ENCODE measurements around the gene STK11IP. TPM values are rescaled to one million over a fixed set of nuclear protein-coding genes. Genes with fewer than 3 reads are reported as not detected.

The STK11IP gene
- total RNA-seq, 2 donors from 2014 or later: 18.3 to 60.3 TPM

GRCh38 chr2:219638217-219638947 lies 40.7 kb downstream of the STK11IP start:
- Histone ChIP-seq H3K27me3 (replicated peaks; ENCODE audit: insufficient read depth) (no peaks in the 10 kb centered on the region), H3K4me3 (no peak overlapping the region), H3K36me3 (no peaks in the 10 kb centered on the region), H3K27ac (no peak overlapping the region), H3K4me1 (replicated peaks) (peaks cover 4% of the 10 kb centered on the region), H3K9me3 (no peaks in the 10 kb centered on the region)
- TF ChIP-seq CTCF (IDR thresholded peaks at IDR 0.05) (no peak), POLR2A (IDR thresholded peaks at IDR 0.05) (no peak), POLR2AphosphoS5 (IDR thresholded peaks at IDR 0.05) (no peak)
- intact Hi-C loops (cut with DNase I): loop anchor here (10.0 kb wide), 1 partner anchor 244 kb away; no protein-coding TSS in a partner anchor
- no peak for DNase-seq (ENCODE audit: low spot score)
- WGBS: 89% methylated on average over 17 of the region's 17 CpGs

GRCh38 chr2:219638948-219639755 lies 41.5 kb downstream of the STK11IP start:
- TF ChIP-seq CTCF (IDR thresholded peaks at IDR 0.05) (no peak), POLR2A (IDR thresholded peaks at IDR 0.05) (no peak), POLR2AphosphoS5 (IDR thresholded peaks at IDR 0.05) (no peak)

GRCh38 chr2:219641390-219642068 lies 43.9 kb downstream of the STK11IP start:
- no peak overlapping the region for H3K4me3 ChIP-seq
- WGBS: 73% methylated on average over 7 of the region's 7 CpGs
- no peak for DNase-seq (ENCODE audit: low spot score)
- intact Hi-C loops (cut with DNase I): loop anchor here (1.0 to 5.0 kb wide), 2 partner anchors 46 to 99 kb away; no protein-coding TSS in a partner anchor
- H3K9me3 ChIP-seq: no peaks in the 10 kb centered on the region
- no peak overlapping the region for H3K27ac ChIP-seq
- H3K36me3 ChIP-seq: no peaks in the 10 kb centered on the region
- peaks cover 4% of the 10 kb centered on the region for H3K4me1 ChIP-seq (replicated peaks)
- H3K27me3 ChIP-seq (replicated peaks; ENCODE audit: insufficient read depth): no peaks in the 10 kb centered on the region
- TF ChIP-seq CTCF (IDR thresholded peaks at IDR 0.05): no peak
- TF ChIP-seq POLR2AphosphoS5 (IDR thresholded peaks at IDR 0.05): no peak
- no peak for TF ChIP-seq POLR2A (IDR thresholded peaks at IDR 0.05)

More at GRCh38 chr2:219638948-219639755, 41.5 kb downstream of the STK11IP start:
- Histone ChIP-seq H3K27me3 (replicated peaks; ENCODE audit: insufficient read depth) (no peaks in the 10 kb centered on the region), H3K36me3 (no peaks in the 10 kb centered on the region), H3K9me3 (no peaks in the 10 kb centered on the region), H3K4me3 (no peak overlapping the region), H3K27ac (no peak overlapping the region), H3K4me1 (replicated peaks) (peaks cover 4% of the 10 kb centered on the region)
- 84% methylated on average over 24 of the region's 24 CpGs for WGBS
- no peak for DNase-seq (ENCODE audit: low spot score)
- intact Hi-C loops (cut with DNase I): loop anchor here (10.0 kb wide), 1 partner anchor 244 kb away; no protein-coding TSS in a partner anchor

- H3K36me3 ChIP-seq: no peaks in the 10 kb centered on the region
- no peak overlapping the region for H3K4me3 ChIP-seq
- H3K9me3 ChIP-seq: no peaks in the 10 kb centered on the region
- no peak for DNase-seq (ENCODE audit: low spot score)
- H3K27me3 ChIP-seq (replicated peaks; ENCODE audit: insufficient read depth): no peaks in the 10 kb centered on the region
- no peak overlapping the region for H3K27ac ChIP-seq
- 81% methylated on average over 8 of the region's 8 CpGs for WGBS
- H3K4me1 ChIP-seq (replicated peaks): peaks cover 4% of the 10 kb centered on the region
- intact Hi-C loops (cut with DNase I): loop anchor here (1.0 to 5.0 kb wide), 2 partner anchors 45 to 100 kb away; no protein-coding TSS in a partner anchor
- TF ChIP-seq POLR2A (IDR thresholded peaks at IDR 0.05) (no peak), CTCF (IDR thresholded peaks at IDR 0.05) (no peak), POLR2AphosphoS5 (IDR thresholded peaks at IDR 0.05) (no peak)
These were observed 44.4 kb downstream of the STK11IP start for GRCh38 chr2:219642069-219642454.
